HG03045 (cell line): ENCODE data around the gene TCERG1L.

ENCODE experiments used
- ATAC-seq: cut with Tn5 transposase; IDR thresholded peaks from one replicate; pipeline ENCODE4 v1.9.1; 2021; ENCODE audit warnings: mild to moderate bottlenecking, moderate library complexity; ENCODE audit not compliant: unreplicated experiment

Gene TCERG1L

GRCh38 chr10:131316321-131317075 is 5.0 kb upstream of the TCERG1L start:
- ATAC-seq: no peak

DNA sequence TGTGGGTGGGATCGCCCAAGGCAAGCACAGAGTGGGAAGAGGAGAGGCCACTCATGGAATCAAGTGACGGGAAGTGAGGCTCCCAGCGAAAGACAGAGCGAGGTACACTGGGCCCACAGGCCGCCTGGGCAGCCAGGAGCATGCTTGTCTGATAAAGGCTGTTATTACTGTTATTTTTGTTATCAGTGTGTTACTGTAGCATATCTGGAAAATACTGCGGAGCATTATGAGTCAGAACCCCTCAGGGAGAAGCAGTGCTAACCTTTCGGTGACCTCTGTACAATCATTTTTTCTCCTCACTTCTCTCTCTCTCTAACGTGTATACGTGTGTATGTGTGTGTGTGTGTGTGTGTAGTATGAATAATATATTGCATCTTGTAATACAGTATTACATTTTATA is 3.8 kb upstream of the TCERG1L start:
- no peak for ATAC-seq

GRCh38 chr10:131314799-131315198 is 3.3 kb upstream of the TCERG1L start:
- no peak for ATAC-seq

GRCh38 chr10:131314148-131314547 is 2.6 kb upstream of the TCERG1L start:
- ATAC-seq: no peak

DNA sequence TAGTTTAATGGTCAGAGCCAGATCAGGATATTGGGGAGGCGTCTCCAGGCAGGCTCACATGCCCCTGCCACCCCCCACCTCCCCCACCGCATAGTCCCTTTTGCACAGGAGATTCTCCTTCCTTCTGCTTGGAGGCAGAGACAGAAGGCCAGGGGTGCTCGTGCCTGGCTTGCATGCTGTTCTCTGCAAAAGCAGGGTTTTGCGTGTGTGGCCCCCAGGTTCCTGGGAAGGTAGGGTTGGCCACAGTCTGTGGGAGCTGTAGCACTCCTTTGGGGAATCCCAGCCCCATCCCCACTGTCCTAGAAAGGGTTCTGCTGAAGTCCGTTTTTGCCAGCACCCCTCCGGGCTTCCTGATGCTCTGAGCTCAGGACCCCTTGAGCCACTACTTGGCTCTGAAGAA is 1.9 kb upstream of the TCERG1L start:
- ATAC-seq: no peak

- no peak for ATAC-seq
Measured at GRCh38 chr10:131312478-131312836, 936 bp upstream of the TCERG1L start.

DNA sequence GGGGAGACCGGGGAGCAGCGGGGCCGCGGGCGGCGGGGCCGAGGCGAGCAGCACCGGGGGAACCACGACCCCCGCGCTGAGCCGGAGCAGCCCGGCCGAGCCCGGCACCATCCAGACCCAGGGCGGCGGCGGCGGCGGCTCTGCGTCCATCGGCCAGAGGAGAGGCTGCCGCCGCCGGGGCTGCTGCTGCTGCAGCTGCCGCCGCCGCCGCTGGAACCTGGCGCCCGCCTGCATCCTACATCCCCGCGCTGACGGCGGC is 190 bp downstream of the TCERG1L start:
- ATAC-seq: no peak

- ATAC-seq: no peak
Measured at GRCh38 chr10:131310551-131311401, 745 bp downstream of the TCERG1L start.

DNA sequence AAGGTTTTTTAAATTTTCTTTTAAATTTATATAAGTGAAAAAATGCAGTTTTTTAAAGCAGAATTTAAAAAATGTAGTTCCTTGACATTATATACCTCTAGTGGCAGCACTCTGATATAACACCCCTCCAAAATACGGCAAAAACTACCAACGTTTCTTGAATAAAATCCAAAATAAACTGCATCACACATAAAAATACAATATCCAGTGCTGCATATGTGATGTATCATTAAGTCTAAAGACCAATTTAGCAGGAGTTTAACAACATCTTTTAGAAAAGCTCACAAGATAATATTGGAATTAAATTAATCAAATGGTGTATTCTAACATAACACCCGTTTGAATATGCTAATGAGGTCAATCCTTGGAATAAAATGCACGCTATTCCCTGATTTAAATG is 1.4 kb downstream of the TCERG1L start:
- no peak for ATAC-seq

- ATAC-seq: no peak
Measured at GRCh38 chr10:131300508-131300907, 11.0 kb downstream of the TCERG1L start.

DNA sequence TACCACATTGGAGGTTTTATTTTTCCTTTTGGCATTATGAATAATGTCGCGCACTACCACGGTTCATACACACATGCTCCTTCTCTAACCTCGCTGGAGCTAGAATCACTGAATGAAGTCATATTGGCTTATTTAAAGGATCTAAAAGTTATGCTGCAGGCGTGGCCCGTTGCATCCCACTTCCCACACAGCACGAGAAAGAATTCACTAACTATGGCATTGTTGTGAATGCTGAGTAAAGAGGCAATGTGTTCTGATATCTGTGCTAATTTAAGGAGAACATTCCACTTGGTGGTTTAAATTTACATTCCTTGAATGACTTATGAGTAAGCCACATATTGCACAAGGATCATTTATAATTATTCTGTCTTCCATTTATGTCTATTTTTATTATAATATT is 20.7 kb downstream of the TCERG1L start:
- ATAC-seq: no peak

- ATAC-seq: no peak
Measured at GRCh38 chr10:131288648-131289047, 22.9 kb downstream of the TCERG1L start.

DNA sequence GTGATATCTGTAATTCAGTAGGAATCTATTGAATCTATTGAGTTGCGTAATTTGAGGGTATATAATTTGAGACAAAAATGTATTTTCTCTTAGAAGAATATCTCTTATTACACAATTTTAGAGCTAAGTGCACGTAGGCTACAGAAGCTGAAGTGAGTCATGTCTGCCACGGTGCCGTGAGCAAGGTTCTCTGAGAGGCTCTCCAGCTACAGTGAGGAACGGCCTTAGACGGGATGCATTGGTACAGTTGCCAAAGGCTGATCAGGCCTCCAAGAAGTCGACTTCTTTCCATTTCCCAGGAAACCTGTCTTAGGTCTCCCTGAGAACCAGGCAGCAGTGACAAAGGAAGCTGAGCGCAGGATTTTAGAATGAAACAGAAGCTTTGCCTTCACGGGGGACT is 28.6 kb downstream of the TCERG1L start:
- no peak for ATAC-seq

DNA sequence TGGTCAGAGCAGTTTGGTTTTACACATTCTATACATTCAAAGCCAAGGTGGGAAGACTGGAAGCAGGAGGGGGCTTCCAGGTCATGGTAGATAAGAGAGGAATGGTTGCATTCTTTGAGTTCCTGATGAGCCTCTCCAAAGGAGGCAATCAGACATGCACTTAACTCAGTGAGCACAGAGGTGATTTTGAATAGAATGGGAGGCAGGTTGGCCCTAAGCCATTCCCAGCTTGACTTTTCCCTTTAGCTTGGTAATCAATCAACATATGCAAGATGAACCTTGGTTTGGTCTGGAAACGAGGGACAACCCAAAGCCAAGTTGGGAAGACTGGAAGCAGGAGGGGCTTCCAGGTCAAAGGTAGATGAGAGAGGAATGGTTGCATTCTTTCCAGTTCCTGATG is 31.4 kb downstream of the TCERG1L start:
- ATAC-seq: no peak

GRCh38 chr10:131279516-131279915 is 32.0 kb downstream of the TCERG1L start:
- no peak for ATAC-seq

GRCh38 chr10:131277969-131278368 is 33.6 kb downstream of the TCERG1L start:
- no peak for ATAC-seq

- no peak for ATAC-seq
Measured at GRCh38 chr10:131277278-131277677, 34.2 kb downstream of the TCERG1L start.

DNA sequence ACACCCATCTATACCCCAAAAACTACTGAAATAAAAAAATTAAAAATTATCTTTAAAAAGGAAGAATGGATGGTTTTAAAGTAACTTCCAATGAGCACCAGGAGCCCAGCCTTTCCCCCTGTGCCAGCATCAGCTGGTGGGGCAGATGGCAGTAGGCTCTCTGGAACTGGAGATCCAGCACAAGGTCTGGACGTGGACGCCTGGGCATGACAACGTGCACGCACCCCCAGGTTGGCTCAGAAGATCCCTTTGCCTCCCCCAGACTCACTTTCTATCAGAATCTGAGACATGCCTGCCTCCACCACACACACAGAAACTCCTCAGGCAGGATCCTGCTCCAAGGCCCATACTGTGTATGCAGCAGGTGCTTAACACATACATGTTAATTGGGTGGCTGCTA is 35.8 kb downstream of the TCERG1L start:
- ATAC-seq: no peak

DNA sequence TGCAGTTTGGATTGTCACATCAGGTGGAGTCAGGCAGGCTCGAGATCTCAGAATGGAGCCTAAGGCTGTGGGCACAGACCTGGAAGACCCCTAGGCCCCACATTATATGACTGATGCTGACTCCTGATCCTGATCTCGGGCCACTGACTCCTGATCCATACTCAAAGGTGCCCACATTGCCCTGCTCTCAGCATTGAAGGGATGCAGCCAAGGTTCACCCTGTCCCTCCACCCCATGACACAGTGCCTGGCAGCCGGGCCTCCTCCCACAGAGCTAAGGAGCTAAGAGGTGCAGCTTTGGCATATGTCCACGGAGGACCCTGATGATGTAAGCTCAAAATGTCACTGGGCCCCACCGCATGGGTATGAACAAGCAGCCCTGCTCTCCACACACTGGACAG is 36.6 kb downstream of the TCERG1L start:
- no peak for ATAC-seq

DNA sequence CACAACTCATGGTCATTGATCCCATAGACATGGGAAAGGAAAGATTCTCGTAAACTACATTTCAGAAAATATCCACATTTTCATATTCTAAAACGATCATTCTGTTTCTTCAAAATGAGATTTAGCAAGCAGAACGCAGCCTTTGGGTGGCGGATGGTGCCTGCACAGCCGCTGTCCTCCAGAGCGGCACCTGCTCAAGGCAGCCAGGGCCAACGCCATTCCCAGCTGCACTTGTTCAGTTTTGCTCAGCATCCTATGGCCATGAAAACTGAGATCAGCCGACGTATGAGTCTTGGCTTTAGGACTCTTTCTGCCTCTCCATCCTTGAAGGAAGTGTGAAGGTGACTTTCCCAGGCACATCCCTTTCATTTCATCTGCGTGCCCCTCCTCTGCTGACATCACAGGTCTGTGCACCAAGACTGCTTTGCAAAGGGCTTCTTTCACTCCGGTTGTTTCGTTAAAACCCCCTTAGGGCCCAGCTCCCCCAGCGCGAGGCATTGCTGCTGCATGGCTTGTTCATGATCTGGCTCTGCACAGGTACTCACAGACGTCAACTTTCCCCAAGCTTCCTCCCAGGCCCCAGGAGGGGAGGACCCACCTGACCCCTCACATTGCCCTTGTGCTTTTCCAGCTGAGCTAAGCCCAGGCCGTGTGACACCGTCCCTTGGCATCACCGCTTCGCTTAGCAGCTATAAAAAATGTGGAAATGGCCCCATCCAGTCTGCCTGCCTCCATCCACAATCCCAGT is 37.2 kb downstream of the TCERG1L start:
- ATAC-seq: no peak

DNA sequence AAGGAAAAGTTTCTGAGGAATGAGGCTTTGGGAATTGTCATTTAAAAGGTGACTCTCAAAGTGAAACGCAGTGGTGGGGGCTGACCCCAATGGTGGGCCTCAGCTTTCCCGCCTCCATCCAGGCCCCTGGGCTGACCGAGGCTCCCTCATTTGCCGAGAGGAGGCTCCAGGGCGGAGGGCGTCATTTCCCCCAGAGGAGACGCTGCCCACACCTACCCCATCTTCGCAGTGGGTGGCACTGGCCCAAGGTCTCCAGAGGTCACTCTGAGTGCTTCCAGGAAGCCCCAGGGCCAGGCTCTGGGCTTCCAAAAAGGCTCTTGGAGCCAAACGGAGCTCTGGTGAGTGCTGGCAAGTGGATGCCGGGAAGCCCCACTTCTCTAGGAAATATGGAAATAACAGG is 38.0 kb downstream of the TCERG1L start:
- ATAC-seq: no peak

DNA sequence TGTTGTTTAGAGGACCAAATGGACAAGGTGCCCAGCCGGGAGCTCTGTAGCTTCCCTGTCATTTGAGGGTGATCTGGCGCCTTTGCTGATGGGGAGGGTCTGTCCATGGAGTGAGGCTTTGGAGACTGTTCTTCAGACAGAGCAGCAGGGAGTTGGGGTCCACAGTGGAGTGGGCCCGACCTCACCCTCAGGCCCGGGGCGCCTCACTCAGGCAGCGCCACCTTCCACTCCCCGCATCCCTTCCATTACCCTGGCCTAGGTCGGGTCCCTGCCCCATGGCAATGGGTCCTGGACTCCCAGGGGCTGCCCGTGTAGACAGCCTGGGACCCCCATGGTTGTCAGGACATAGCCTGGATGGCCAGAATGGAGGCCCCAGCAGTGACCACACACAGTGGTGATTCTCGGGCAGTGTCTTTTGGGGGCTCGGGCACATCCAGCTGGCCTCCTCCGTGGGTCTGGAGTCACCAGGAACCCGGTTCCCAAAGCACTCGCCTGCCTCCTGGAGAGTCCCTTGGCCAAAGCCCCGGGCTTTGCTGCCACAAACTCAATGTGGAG is 38.5 kb downstream of the TCERG1L start:
- ATAC-seq: no peak
